ENCODE data around the gene UBE2E2.
A peak's percentile ranks its signal among the peaks of the same experiment; 100 is the strongest.

The UBE2E2 gene

DNA sequence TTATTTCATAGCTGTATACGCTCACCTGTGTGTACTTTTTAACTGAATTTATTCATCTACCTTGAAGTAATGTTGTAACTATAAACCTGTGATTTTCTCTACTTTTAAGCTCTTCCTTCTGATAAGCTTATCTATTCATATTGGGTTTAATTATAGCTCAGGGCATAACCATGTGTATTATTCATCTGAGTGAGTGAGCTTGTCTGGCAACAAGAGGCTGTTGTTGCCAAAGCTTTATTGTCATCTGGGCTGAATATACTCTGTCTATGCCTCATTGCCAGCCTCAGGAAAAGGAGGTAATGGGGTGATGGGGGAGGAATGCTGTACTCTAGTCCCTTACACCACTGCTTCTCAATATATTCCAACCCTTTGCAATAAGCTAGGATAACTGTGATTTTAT, 292.4 kb downstream of the UBE2E2 start:
- DNase-seq (ENCODE audit: low spot score) = no peak
- TF ChIP-seq, protein P1, sequence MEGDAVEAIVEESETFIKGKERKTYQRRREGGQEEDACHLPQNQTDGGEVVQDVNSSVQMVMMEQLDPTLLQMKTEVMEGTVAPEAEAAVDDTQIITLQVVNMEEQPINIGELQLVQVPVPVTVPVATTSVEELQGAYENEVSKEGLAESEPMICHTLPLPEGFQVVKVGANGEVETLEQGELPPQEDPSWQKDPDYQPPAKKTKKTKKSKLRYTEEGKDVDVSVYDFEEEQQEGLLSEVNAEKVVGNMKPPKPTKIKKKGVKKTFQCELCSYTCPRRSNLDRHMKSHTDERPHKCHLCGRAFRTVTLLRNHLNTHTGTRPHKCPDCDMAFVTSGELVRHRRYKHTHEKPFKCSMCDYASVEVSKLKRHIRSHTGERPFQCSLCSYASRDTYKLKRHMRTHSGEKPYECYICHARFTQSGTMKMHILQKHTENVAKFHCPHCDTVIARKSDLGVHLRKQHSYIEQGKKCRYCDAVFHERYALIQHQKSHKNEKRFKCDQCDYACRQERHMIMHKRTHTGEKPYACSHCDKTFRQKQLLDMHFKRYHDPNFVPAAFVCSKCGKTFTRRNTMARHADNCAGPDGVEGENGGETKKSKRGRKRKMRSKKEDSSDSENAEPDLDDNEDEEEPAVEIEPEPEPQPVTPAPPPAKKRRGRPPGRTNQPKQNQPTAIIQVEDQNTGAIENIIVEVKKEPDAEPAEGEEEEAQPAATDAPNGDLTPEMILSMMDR (IDR thresholded peaks at IDR 0.05; ENCODE audit: extremely low read depth, missing control alignments) = no peak

DNA sequence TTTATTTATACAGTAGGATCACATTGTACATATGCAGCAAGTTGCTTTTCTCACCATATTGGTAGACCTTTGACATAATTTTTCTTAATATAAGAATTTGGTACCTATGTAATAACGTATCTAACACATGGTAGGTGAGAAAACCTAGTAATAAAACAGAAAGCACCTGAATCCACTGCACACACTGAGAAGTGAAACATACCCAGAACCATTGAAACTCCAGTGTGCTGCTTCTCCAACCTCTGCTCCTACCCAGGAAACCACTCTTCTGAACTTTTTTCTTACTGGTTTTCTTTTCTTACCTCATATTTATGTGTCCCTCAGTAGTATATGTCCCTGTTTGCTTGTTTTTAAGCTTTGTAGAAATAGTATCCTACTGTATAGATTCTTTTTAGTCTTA, 293.0 kb downstream of the UBE2E2 start:
- DNase-seq (ENCODE audit: low spot score) = peak; percentile 11
- TF ChIP-seq, protein P1 (IDR thresholded peaks at IDR 0.05; ENCODE audit: extremely low read depth, missing control alignments) = no peak

DNA sequence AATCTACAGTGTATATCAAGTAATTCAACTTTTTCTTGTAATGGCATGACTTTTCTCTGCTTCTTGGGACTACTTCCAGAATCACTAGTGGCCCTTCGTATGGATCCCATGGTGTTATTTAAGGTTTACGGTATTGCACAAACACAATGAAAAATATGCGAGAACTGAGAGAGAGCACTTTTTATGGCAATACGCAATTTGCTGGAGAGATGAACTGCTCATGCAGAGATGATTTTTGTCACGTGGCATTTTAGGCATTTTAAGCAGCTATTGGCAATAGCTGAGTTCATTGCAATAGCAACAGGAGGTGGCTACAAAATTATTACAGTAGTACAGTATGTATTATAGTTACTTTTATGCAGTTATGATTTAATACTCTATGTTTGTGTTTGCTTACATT, 294.0 kb downstream of the UBE2E2 start:
- no peak for DNase-seq (ENCODE audit: low spot score)
- TF ChIP-seq, protein P1 (IDR thresholded peaks at IDR 0.05; ENCODE audit: extremely low read depth, missing control alignments) = no peak

DNA sequence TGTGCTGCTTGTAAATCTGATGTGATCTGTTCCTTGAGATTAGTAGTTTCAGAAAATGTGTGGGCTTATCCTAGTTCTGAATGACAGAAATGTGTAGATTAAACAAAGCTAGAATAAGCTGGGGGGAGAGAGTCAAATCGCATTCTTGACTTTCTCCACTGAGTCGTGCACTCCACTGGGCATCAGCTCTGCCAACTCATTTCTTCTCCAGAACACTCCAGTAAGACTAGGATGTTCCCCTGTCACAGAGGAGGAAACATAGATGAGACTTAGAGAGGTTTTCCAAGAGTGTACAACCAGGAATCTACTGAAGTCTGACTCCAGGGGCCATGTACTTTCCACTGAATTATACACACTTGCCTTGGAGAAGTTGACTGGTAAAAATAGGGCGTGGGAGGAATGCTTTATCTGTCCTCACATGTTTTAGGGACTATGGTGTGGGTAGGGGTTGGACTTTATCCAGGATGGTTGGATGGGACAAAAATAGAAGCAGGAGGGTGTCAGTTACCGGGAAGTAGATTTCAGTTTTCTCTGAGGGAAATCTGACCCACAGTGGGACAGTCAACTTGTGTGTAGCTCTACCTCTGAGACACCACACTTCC, 298.2 kb downstream of the UBE2E2 start:
- no peak for DNase-seq (ENCODE audit: low spot score)
- TF ChIP-seq, protein P1 (IDR thresholded peaks at IDR 0.05; ENCODE audit: extremely low read depth, missing control alignments) = no peak

DNA sequence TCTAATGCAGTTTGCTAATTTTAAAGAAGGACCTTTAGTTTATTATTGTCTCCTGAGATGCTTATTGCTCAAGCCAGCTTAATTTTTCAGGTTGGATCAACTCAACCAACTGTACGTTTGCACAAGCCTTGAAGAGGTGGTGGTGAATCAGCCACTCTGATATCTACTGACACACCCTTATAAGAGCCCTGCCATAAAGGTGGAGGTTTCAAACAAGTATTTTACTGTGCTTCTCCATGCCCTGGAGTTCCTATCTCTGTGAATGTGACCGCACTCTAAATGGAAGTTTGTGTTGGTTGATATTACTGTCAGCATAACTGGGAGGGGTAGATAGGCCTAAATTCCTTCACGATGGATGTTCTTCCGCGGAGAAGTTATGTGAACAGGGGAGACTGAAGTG, 305.3 kb downstream of the UBE2E2 start:
- TF ChIP-seq, protein P1 (IDR thresholded peaks at IDR 0.05; ENCODE audit: extremely low read depth, missing control alignments) = no peak
- no peak for DNase-seq (ENCODE audit: low spot score)

DNA sequence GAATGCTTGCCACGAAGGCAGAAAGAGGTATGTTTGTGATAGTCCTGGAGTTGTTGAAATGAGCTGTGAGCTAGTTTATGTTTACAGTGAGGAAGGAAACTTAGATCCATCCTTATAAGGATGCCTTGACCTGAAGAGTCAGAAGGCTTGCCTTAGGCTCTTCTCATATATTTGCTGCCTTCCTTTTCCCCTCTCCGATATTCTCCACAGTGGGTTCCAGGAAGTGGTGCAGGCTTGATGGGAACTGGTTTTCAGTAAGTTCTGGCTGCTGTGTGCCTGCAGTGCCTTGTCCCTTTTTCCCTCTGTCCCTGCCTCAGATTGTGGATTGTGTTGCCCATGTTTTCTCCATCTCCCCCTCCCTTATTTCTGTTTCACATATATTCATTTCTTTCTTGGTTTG, 315.3 kb downstream of the UBE2E2 start:
- DNase-seq (ENCODE audit: low spot score) = no peak
- TF ChIP-seq, protein P1 (IDR thresholded peaks at IDR 0.05; ENCODE audit: extremely low read depth, missing control alignments) = no peak

DNA sequence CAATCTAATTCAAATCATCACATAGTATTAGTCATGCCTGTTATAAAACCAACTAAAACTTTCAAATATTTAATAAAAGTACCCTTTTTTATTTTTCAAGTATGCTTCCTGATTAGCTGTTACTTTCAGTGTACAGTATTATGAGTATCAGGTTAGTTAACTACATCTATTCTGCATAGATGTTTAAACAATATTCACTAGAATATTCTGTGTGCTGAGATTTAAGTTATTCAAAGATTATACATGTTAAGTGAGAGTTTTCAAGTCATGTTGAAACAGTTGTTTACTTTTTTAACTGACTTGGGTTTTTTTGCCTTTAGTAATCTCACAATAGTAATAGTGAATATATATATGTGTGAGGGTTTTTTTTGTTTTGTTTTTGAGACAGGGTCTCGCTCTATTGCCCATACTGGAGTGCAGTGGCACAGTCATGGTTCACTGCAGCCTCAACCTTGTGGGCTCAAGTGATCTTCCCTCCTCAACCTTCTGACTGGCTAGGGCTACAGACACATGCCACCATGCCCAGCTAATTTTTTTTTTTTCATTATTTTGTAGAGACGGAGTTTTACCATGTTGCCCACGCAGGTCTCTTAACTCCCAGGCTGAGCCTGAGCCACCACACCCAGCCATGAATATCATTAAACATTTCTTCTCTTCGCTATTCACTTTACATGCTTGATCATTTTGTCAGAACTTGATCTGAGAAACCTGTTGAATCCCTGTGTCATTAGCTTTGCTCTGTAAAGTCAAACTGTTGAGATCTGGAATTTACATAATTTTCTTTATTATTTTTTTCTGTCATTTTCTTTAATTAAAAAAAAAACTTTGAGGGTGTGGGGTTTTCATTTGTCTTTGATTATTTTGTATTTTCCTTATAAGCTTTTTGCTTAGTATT, 316.4 kb downstream of the UBE2E2 start:
- no peak for DNase-seq (ENCODE audit: low spot score)
- TF ChIP-seq, protein P1 (IDR thresholded peaks at IDR 0.05; ENCODE audit: extremely low read depth, missing control alignments) = no peak
